Measurements from ENCODE around the gene HNRNPAB. TPM values are rescaled to one million over a fixed set of nuclear protein-coding genes. Genes with fewer than 3 reads are reported as not detected.
A peak's percentile ranks its signal among the peaks of the same experiment; 100 is the strongest.
"Not testable (repeated sequence)": the region's sequence is repeated elsewhere in the genome, so short reads cannot be mapped to it uniquely, and the experiment has no call there.

Gene HNRNPAB
- total RNA-seq, 1 donor from 2014 or later: 492 TPM

- Mint-ChIP-seq H3K9me3 (no peaks in the 10 kb centered on the region), H3K4me3 (no peak overlapping the region), H3K4me1 (peaks cover 28% of the 10 kb centered on the region), H3K27me3 (no peaks in the 10 kb centered on the region), H3K36me3 (ENCODE audit: low read depth) (peaks cover 68% of the 10 kb centered on the region), H3K27ac (peak overlapping the region; percentile 67)
- intact Hi-C loops (cut with micrococcal nuclease): no loop called here
- no peak for DNase-seq
Observed at GRCh38 chr5:178223196-178223773, 19.0 kb downstream of the HNRNPAB start.

GRCh38 chr5:178223828-178224335 lies 19.5 kb downstream of the HNRNPAB start:
- intact Hi-C loops (cut with micrococcal nuclease): no loop called here
- Mint-ChIP-seq H3K9me3 (no peaks in the 10 kb centered on the region), H3K4me3 (no peak overlapping the region), H3K36me3 (ENCODE audit: low read depth) (peaks cover 68% of the 10 kb centered on the region), H3K27me3 (no peaks in the 10 kb centered on the region), H3K27ac (no peak overlapping the region), H3K4me1 (peaks cover 32% of the 10 kb centered on the region)
- DNase-seq: no peak

- H3K4me1 Mint-ChIP-seq: peaks cover 36% of the 10 kb centered on the region
- H3K27me3 Mint-ChIP-seq: no peaks in the 10 kb centered on the region
- no peak for DNase-seq
- no peak overlapping the region for H3K27ac Mint-ChIP-seq
- peaks cover 69% of the 10 kb centered on the region for H3K36me3 Mint-ChIP-seq (ENCODE audit: low read depth)
- H3K9me3 Mint-ChIP-seq: no peaks in the 10 kb centered on the region
- no peak overlapping the region for H3K4me3 Mint-ChIP-seq
- intact Hi-C loops (cut with micrococcal nuclease): no loop called here
Observed at GRCh38 chr5:178224403-178224802, 20.1 kb downstream of the HNRNPAB start.

GRCh38 chr5:178225174-178225573 lies 20.8 kb downstream of the HNRNPAB start:
- H3K4me3 Mint-ChIP-seq: no peak overlapping the region
- peaks cover 40% of the 10 kb centered on the region for H3K4me1 Mint-ChIP-seq
- H3K27ac Mint-ChIP-seq: no peak overlapping the region
- intact Hi-C loops (cut with micrococcal nuclease): no loop called here
- no peak for DNase-seq
- peaks cover 71% of the 10 kb centered on the region for H3K36me3 Mint-ChIP-seq (ENCODE audit: low read depth)
- H3K27me3 Mint-ChIP-seq: no peaks in the 10 kb centered on the region
- H3K9me3 Mint-ChIP-seq: no peaks in the 10 kb centered on the region

GRCh38 chr5:178227138-178227659 lies 22.9 kb downstream of the HNRNPAB start:
- H3K27me3 Mint-ChIP-seq: no peaks in the 10 kb centered on the region
- no peaks in the 10 kb centered on the region for H3K9me3 Mint-ChIP-seq
- intact Hi-C loops (cut with micrococcal nuclease): no loop called here
- H3K27ac Mint-ChIP-seq: peak overlapping the region; percentile 26
- no peak for DNase-seq
- no peak overlapping the region for H3K4me3 Mint-ChIP-seq
- peaks cover 43% of the 10 kb centered on the region for H3K4me1 Mint-ChIP-seq
- H3K36me3 Mint-ChIP-seq (ENCODE audit: low read depth): peaks cover 71% of the 10 kb centered on the region

GRCh38 chr5:178227929-178228328 lies 23.6 kb downstream of the HNRNPAB start:
- DNase-seq: no peak
- peak overlapping the region; percentile 25 for H3K4me3 Mint-ChIP-seq
- H3K4me1 Mint-ChIP-seq: peaks cover 44% of the 10 kb centered on the region
- intact Hi-C loops (cut with micrococcal nuclease): no loop called here
- no peaks in the 10 kb centered on the region for H3K9me3 Mint-ChIP-seq
- H3K27ac Mint-ChIP-seq: peak overlapping the region; percentile 7
- H3K27me3 Mint-ChIP-seq: no peaks in the 10 kb centered on the region
- peaks cover 71% of the 10 kb centered on the region for H3K36me3 Mint-ChIP-seq (ENCODE audit: low read depth)

GRCh38 chr5:178228609-178229008 lies 24.3 kb downstream of the HNRNPAB start:
- peaks cover 44% of the 10 kb centered on the region for H3K4me1 Mint-ChIP-seq
- H3K36me3 Mint-ChIP-seq (ENCODE audit: low read depth): peaks cover 65% of the 10 kb centered on the region
- H3K27ac Mint-ChIP-seq: no peak overlapping the region
- intact Hi-C loops (cut with micrococcal nuclease): no loop called here
- H3K4me3 Mint-ChIP-seq: no peak overlapping the region
- no peak for DNase-seq
- no peaks in the 10 kb centered on the region for H3K27me3 Mint-ChIP-seq
- H3K9me3 Mint-ChIP-seq: no peaks in the 10 kb centered on the region

GRCh38 chr5:178229111-178229510 lies 24.8 kb downstream of the HNRNPAB start:
- H3K27me3 Mint-ChIP-seq; H3K9me3 Mint-ChIP-seq; intact Hi-C loops (cut with micrococcal nuclease); DNase-seq: not testable (repeated sequence)
- H3K36me3 Mint-ChIP-seq (ENCODE audit: low read depth): peaks cover 62% of the 10 kb centered on the region
- peaks cover 42% of the 10 kb centered on the region for H3K4me1 Mint-ChIP-seq
- H3K4me3 Mint-ChIP-seq: peak overlapping the region; percentile 20
- peak overlapping the region; percentile 54 for H3K27ac Mint-ChIP-seq

- Mint-ChIP-seq H3K27ac (no peak overlapping the region), H3K9me3 (no peaks in the 10 kb centered on the region), H3K4me1 (peaks cover 45% of the 10 kb centered on the region), H3K27me3 (no peaks in the 10 kb centered on the region), H3K36me3 (ENCODE audit: low read depth) (peaks cover 61% of the 10 kb centered on the region), H3K4me3 (peak overlapping the region; percentile 91)
- DNase-seq: no peak
- intact Hi-C loops (cut with micrococcal nuclease): loop anchor here (5.0 to 10.0 kb wide), 2 partner anchors 397 to 1325 kb away; partner anchors contain the start of genes CLK4 and RUFY1
Observed at GRCh38 chr5:178229861-178230260, 25.5 kb downstream of the HNRNPAB start.

- no peak for DNase-seq
- peaks cover 49% of the 10 kb centered on the region for H3K4me1 Mint-ChIP-seq
- H3K27me3 Mint-ChIP-seq: no peaks in the 10 kb centered on the region
- peaks cover 52% of the 10 kb centered on the region for H3K36me3 Mint-ChIP-seq (ENCODE audit: low read depth)
- peak overlapping the region; percentile 87 for H3K27ac Mint-ChIP-seq
- no peaks in the 10 kb centered on the region for H3K9me3 Mint-ChIP-seq
- intact Hi-C loops (cut with micrococcal nuclease): loop anchor here (5.0 to 10.0 kb wide), 2 partner anchors 396 to 1324 kb away; partner anchors contain the start of genes CLK4 and RUFY1
- peak overlapping the region; percentile 91 for H3K4me3 Mint-ChIP-seq
Observed at GRCh38 chr5:178230879-178231538, 26.7 kb downstream of the HNRNPAB start.

- H3K4me3 Mint-ChIP-seq: peak overlapping the region; percentile 91
- H3K9me3 Mint-ChIP-seq: no peaks in the 10 kb centered on the region
- intact Hi-C loops (cut with micrococcal nuclease): loop anchor here (2.0 to 10.0 kb wide), 3 partner anchors 27 to 1323 kb away; partner anchors contain the start of genes CLK4, HNRNPAB and RUFY1
- peaks cover 50% of the 10 kb centered on the region for H3K36me3 Mint-ChIP-seq (ENCODE audit: low read depth)
- peaks cover 51% of the 10 kb centered on the region for H3K4me1 Mint-ChIP-seq
- peak overlapping the region; percentile 87 for H3K27ac Mint-ChIP-seq
- no peaks in the 10 kb centered on the region for H3K27me3 Mint-ChIP-seq
- no peak for DNase-seq
Observed at GRCh38 chr5:178231539-178232123, 27.3 kb downstream of the HNRNPAB start.

- peak; percentile 93 for DNase-seq
- intact Hi-C loops (cut with micrococcal nuclease): loop anchor here (2.0 to 10.0 kb wide), 3 partner anchors 28 to 1322 kb away; partner anchors contain the start of genes CLK4, HNRNPAB and RUFY1
- Mint-ChIP-seq H3K9me3 (no peaks in the 10 kb centered on the region), H3K27me3 (no peaks in the 10 kb centered on the region), H3K4me3 (peak within 1 kb of the TSS; percentile 91), H3K36me3 (ENCODE audit: low read depth) (peaks cover 43% of the 10 kb centered on the region), H3K4me1 (peaks cover 51% of the 10 kb centered on the region), H3K27ac (peak within 1 kb of the TSS; percentile 87)
Observed at GRCh38 chr5:178232124-178232919, 28.0 kb downstream of the HNRNPAB start, which contains the start of gene PHYKPL. Gene PHYKPL (minus strand): TSS chr5:178232802. CDS start chr5:178232550, 252 bp downstream.

GRCh38 chr5:178232920-178233429 lies 28.6 kb downstream of the HNRNPAB start:
- no peak for DNase-seq
- Mint-ChIP-seq H3K4me1 (peaks cover 51% of the 10 kb centered on the region), H3K27ac (peak overlapping the region; percentile 83), H3K9me3 (no peaks in the 10 kb centered on the region), H3K4me3 (peak overlapping the region; percentile 91), H3K27me3 (no peaks in the 10 kb centered on the region), H3K36me3 (ENCODE audit: low read depth) (peaks cover 36% of the 10 kb centered on the region)
- intact Hi-C loops (cut with micrococcal nuclease): loop anchor here (2.0 to 10.0 kb wide), 3 partner anchors 28 to 1322 kb away; partner anchors contain the start of genes CLK4, HNRNPAB and RUFY1

Measured in activated CD4-positive, alpha-beta T cell treated with anti-CD3 and anti-CD28 coated beads, Interleukin-2, amount 10 ng/mL, durations not matched to agents 24 days and 14 days (primary cell).